Activated CD4-positive, CD25-positive, alpha-beta regulatory T cell treated with anti-CD3 and anti-CD28 coated beads, Interleukin-2, amount 50 U/mL, for 24 hours (primary cell): ENCODE data around the gene HNRNPLL.

Experiments used
- ATAC-seq, 2 donors: fragments of 150-1000 bp; cut with Tn5 transposase; one replicate each; pipeline ENCODE4 v1.10.0; 2021; ENCODE audit warnings: mild to moderate bottlenecking in 1 of 2, moderate library complexity in 1 of 2

The HNRNPLL gene

DNA sequence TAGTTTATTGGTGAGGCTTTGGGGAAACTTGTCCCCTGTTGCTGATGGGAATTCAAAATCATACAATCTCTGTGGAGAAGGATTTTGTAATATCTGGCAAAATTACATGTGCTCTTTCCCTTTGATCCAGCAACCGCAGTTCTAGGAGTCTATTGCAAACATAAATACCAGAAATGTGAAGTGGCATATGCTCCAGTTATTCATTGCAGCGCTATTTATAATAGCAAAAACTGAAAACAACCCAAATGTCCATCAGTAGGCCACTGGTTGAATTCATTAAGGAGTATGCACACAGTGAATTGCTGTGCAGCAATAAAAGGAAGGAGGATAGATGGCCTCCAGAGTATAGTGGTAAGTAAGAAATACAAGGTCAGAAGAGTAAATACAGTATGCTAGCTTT, 76.5 kb downstream of the HNRNPLL start:
- no peak for ATAC-seq

DNA sequence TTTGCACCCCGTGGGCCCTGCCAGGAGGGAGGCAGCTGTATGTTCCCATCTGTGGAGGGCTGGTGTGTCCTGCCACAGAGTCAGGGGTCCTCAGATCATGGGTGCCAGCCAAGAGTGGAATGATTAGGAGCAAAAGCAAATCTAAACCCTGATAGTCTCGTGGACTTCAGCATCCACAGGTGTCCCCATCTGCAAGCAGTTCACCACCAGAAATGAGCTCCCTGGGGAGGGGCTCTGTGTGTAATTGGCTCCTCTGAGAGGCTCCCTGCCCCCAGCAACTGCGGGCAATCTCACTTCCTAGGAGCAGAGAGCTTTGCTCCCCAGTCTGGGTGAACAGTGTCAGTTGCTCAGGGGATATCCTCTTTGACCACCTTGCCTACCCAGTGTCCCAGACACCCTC, 78.1 kb downstream of the HNRNPLL start:
- no peak for ATAC-seq

DNA sequence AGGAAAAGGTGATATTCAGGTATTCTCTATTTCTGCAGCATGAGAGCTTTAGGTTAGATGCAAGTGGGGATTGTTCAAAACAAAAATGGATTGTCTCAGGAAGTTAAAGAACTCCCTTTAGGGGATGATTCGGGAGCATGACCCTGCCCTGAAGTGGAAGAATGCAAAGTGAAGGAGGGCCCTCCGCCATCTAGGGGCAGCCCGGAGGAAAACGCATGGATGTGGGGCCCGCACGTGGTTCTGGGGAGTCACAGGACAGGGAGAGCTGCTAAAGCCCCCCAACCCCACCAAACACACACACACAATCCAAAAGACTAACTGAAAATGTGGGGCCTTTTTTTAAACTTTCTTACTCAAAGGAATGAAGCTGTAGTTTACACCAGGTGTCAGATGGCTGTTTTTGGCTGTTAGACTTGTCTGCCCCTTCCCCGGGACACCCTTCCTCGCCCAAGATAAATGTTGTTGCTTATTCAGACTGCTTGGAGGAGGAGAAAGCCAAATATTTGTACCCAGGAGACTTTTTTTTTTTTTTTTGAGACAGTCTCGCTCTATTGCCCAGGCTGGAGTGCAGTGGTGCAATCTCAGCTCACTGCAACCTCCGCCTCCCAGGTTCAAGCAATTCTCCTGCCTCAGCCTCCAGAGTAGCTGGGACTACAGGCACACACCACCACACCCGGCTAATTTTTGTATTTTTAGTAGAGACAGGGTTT, 78.8 kb downstream of the HNRNPLL start:
- no peak for ATAC-seq

DNA sequence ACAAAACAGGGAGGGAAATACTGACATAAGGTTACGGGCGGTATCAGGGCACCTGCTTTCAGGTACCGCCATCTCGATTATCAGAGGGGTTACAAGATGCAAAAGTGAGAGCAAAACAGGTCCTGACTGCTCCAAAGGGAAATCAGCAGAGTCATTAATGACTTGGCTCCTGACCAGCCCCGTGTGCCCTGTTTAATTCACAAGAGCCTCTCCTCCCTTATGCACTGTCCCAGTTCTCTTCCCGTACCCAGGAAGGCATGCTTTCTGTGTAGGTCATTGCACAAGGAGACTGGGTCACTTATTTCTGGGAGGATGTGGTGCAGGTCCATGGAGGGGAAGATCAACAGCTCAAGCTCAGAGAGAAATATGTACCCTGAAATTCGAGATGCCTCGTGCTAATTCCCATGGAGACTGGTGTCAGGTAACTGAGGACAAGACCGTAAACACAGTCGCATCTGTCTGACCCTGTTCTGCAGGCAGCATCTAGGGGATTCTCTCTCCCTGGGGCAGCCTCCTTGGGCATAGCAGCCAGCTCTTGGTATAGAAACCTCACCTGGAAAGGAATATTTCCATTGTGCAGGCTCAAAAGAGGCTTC, 79.9 kb downstream of the HNRNPLL start:
- no peak for ATAC-seq

DNA sequence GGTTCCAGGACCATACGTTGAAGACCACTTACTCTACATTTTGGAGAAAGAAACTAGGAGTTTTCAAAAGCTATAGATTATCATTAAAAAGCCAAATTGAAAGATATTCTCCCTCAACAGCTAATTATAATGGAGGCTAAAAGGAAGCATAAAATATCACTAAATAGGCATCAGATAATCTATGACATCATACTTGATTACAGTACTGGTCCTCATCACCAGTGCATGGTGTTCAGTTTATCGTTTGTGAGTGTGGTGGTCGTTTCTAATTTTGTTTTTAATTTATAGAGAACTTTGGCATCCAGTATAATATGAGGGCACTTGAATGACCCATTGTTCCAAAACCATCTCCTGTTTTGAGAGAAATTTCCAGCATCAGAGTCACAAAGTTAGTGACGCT, 80.9 kb downstream of the HNRNPLL start:
- no peak for ATAC-seq

DNA sequence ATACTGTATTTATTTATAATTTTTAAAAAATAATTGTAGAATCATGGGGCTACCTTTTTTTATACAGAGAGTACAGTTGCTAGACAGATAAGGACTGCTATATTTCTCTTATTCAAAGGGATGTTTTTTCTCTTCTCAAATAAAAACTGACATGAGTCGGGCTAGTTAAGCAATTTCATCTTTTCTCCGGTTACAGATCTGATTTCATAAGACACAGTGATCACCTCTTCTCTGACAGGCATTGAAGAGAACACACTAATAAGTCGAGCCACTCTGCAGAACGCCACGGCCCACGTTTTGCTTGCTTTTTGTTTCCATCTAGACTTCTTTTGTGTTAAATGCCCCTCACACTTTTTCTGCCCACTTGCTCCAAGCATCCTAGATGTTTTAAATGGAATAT, 85.4 kb downstream of the HNRNPLL start:
- no peak for ATAC-seq

DNA sequence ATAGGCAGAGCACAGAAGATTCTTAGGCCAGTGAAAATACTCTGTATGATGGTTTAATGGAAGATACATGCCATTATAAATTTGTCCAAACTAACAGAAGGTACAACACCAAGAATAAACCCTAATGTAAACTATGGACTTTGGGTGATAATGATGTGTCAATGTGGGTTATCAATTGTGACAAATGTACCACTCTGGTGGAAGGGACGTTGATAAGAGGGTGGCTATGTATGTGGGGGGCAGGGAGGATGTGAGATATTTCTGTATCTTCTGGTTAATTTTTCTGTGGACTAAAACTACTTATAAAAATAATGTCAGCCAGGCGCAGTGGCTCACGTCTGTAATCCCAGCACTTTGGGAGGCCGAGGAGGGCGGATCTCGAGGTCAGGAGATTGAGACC, 86.2 kb downstream of the HNRNPLL start:
- ATAC-seq, result no peak

DNA sequence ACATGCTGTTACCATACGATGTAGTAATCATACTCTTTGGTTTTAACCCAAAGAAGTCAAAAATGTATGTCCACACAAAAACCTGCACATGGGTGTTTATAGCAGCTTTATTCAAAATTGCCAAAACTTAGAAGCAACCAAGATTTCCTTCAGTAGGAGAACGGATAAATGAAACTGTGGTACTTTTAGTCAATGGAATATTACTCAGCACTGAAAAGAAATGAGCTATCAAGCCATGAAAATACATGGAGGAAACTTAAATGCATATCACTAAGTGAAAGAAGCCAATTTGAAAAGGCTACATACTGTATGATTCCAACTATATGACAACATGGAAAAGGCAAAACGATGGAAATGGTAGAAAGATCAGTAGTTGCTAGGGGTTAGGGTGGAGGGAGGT, 86.6 kb downstream of the HNRNPLL start:
- ATAC-seq, result no peak

DNA sequence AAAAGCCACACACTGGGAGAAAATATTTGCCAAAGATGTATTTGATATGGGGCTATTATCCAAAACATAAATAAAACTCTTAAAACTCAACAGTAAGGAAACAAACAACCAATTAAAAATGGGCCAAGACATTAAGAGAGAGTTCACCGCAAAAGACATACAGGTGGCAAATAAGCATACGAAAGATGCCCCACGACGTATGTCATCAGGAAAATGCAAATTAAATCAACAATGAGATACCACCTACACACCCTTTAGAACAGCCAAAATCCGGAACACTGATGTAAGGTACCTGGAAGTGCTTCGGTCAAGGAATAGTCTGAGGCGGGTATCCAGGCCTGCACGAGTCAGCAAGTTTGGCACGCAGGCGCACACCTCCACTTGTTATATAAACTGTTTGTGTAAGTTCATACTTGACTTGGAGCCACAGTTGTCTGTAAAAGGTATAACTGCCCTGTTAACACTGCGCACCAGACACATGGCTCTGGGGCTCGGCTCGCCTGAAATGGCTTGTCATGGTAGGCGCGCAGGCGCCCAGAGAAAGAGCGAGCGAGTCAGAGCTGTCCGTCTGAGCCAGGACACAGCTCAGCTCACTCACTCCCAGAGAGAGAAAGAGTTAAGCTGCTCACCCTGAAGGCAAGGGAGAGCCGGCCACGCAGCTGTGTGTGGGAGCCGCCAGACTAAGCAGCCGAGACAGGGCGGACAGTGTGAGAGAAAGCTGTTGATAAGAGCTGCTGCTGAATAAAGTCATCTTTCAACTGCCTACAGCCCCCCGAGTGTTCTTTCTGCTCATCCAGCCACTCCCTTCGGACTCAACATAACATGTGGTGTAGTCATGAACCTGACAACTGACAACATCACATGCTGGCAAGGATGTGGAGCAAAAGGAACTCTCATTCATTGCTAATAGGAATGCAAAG, 87.3 kb downstream of the HNRNPLL start:
- no peak for ATAC-seq

DNA sequence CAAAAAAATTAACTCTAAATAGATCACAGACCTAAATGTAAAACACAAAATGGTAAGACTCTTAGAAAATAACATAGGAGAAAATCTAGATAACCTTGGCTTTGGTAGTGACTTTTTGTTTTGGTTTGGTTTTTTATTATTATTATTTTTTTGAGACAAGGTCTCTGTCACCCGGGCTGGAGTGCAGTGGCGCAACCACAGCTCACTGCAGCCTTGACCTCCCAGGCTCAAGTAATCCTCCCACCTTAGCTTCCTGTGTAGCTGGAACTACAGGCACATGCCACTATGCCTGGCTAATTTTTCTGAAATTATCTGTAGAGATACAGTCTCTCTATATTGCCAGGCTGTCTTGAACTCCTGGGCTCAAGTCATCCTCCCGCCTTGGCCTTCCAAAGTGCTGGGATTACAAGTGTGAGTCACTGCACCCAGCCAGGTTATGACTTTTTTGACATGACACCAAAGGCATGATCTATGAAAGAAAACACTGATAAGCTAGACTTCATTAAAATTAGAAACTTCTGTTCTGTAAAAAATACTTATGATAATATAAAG, 88.0 kb downstream of the HNRNPLL start:
- no peak for ATAC-seq

DNA sequence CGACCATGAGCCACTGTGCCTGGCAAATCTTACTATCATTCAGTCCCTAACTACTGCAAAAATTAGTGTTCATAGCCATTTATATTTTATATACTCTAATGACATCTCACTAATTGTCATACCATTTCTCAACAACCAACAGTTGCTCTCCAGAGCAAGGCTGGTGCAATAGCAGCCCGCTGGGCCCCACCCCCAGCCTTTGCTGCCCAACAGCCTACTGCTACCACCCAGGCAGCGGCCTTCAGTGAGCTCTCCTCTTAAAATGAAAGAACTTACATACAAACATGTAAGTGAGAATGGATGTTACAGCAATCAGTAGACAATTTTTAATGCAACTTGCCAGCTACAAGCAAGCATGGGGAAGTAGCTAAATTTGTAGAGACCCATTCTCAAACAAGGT, 90.5 kb downstream of the HNRNPLL start:
- ATAC-seq, result no peak
